ENCODE measurements around the gene SYDE2.
"Not testable (repeated sequence)": the region's sequence is repeated elsewhere in the genome, so short reads cannot be mapped to it uniquely, and the experiment has no call there.

Gene SYDE2

DNA sequence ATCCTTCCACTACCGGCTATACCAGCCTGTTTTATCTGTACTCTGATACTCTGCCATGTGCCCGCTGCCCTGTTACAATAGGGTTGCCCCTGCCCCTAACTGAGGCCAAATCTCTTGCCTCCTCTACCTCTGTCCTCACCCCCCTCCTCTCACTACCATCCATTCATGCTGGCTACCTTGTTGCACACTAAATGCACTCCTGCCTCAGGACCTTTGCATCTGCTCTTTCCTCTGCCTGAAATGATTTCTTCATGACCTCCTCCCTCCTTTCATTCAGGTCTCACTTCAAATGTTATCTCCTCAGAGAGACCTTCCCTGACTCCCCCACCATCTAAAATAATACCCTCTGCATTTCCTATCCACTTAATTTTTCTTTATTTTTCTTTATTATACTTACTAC lies 7.7 kb upstream of the SYDE2 start:
- DNase-seq: no peak

DNA sequence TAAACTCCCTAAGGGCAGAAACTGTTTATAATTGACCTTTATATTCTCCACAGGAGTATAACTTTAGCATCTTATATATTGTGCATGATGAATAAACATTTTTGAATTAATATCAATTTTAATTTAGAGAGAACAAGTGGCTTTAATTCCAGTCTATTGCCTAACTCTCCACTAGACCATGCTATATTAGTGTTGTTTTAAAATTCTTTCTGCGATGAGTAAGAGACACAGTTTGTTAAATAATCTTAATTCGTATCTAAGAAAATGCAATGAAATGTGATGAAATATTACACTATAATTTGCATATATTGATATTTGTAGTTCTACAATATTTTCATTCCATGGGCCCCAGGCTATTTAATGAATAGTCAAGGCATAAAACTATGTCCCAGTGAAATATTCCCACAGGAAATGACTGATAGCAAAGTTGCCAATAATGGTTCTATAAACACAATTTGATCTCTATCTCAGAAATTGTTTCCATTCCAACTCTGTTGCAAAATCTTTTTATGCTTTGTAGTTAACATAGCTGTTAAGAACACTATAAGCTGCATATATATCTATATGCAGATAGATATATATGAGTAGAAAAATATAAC lies 2.9 kb upstream of the SYDE2 start:
- no peak for DNase-seq

DNA sequence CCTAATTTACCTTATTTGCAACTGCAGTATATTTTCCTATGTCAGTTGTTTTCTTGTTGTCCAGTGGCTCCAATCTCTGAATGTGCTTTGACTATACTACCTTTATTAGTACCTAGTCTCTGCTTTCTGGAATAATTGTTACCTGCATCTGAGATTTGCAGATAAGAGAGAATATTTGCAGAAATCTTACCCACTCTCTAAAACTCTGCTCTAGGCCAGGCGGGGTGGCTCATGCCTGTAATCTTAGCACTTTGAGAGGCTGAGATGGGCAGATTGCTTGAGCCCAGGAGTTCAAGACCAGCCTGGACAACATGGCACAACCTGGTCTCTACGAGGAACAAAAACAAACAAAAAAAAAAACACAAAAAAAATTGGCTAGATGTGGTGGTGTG lies 2.0 kb upstream of the SYDE2 start:
- no peak for DNase-seq

DNA sequence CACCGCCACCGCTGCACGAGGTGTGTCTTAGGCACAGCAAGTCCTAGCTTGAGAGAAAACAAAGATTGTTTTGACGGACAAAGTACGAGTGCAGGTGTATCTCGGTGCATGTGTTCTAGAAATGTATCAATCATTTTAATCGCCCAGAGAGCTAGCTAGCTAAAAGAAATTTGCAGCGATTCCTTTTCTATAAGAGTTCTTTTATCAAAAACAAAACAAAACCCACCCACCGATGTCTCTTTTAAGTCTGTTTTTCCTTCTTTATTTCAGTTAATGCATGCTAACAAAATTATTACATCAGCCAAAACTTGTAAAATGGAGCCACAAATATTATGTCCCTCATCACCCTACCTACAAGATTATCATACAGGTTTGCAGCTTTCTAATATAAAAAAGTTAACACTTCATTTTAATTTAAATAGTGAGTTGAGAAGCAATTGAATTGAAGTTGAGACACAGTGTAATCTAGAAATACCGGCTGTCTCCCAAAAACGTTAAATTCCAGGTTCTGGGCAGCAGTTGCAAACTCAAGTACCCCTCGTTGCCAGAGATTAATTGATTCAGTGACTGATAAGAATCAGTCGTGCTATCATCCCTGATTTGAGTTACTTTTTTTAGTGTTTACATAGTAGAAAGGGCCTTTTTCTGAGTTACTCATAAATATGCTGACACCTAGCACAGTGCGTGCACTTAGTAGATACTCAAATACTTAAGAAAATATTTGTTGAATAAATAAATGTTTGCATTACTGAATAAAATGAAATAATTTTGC lies 1.5 kb upstream of the SYDE2 start:
- DNase-seq: no peak

DNA sequence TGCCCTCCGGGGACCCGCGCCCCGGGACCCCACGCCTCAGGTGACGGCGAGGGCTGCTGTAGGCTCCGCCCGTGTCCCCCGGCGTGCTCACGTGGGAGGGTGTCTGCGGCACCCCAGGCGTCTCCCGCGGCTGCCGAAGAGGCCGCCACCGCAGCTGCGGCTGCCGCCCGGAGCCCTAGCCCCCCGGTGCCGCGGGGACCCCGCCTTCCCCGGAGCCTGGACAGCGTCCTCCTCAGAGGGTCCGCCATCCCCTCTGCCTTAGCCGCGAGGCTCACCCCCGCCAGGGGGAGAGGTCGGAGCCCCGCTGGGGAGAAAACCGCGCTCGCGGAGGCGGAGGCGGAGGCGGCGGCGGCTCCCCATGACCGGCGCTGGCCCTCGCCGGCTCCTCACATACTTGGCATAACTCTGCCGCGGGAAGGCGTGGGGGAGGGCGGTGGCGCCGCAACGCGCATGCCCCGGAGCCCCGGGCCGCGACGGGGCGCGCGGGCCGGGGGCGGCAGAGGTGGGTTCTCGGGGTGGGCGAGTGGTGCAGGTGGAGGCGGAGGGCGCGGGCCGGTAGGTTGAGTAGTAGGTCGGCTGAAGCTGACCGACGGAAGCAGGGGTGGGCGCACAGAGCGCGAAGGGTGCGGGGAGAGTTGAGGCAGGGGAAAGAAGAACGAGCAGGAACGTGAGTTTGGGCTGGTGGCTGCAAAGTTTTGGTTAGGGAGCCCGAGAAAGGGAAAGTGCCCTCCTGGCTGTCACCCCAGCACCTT lies 700 bp upstream of the SYDE2 start:
- DNase-seq: no peak

DNA sequence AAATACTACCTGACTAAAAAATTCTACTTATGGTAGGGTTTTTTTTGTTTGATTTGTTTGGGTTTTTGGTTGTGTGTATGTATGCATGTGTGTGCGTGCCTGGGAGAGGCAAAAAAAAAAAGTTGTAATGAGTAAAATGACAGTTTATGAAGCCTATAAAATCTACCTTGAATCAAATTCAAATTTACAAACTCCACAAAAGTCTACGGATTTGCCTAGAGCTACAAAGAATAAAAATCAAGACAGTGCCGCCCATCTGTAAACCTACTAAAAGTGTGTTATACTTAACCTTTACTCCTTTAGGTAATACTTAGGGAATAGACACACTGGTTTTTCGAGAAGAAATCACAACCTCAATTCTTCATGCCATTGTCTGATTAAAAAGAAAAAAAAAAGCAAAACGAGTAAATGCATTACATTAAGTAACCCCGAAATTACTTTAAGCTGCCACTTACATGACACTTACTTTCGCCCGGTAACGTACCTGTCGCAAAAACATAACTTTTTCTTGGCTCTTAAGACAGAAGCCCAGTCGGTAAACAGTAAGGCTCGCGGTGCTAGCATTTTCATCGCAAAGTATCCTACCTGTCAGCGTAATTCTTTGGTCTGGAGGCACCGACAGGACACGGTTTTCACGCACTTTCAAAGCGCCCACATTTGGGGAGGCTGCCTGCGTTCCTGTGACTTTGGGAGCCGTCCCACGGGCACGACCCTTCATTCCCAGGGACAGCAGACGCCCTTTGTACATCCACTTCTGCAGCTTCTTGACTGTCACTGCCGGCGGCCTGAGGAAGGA lies 951 bp downstream of the SYDE2 start:
- no peak for DNase-seq

DNA sequence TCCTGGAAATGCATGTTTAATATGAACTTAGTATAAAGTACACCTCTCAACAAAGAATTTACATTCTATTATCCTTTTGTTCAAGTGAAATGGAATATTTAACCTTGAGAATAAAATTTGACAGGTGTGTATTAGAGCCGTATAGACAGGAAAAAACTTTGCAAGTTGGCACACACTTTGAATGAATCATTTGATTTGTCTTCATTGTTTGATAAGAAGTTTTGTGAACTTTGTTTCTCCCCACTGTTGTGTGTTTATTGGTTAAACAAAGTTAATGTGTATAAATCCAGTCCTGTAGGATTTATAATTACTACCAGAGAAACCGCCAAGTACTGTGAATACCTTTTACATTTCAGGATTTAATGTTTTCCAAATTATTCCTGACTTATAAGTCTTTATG lies 2.0 kb downstream of the SYDE2 start:
- DNase-seq: no peak

DNA sequence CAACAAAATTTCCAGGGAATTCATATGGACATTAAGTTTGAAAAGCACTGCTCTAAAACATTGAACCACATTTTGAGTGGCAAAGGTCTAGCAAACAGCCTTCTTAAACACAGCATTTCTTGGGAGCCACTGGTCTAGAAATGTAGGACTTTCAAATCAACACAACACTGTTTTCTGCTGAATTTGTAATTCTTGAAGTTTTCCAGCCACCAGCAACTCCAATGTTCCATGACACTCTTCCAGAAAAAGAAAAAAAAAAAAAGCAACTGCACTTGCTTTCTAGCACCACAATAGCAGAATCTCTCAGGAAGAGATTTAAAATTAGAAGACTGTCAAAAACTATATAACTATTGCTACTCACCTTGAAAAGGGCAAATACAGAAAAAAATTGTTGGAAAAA lies 4.5 kb downstream of the SYDE2 start:
- no peak for DNase-seq

DNA sequence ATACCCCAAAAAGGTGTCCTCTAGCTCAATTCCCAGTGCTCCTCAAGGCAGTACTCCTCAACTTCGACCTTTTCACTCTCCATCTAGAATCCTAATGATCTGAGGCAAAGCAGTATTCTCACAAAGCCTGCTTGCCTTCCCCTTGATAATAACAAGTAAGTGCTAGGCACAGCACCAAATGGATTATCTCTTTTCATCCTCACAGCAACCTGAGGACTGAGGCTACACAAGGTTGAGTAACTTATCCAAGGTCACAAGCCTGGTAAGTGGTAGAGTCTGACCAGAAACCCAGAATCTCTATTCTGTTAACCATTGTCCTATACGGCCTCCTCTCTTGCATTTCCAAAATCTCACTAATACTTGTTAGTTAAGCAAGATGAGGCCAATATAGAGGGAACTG lies 5.1 kb downstream of the SYDE2 start:
- DNase-seq: no peak

DNA sequence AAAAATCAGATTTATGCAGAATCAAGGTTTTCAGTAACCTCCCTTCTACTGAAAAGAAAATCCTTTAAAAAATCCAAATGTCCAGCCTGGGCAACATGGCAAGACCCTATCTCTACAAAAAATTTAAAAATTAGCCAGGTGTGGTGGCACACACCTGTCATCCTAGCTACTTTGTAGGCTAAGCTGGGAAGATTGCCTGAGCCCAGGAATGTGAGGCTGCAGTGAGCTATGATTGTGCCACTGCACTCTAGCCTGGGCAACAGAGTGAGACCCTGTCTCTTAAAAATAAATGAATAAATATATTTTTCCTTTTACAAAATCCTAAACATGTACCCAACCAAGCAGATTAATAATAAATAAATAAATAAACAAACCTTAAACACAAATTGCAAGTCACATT lies 8.7 kb downstream of the SYDE2 start:
- DNase-seq: not testable (repeated sequence)

DNA sequence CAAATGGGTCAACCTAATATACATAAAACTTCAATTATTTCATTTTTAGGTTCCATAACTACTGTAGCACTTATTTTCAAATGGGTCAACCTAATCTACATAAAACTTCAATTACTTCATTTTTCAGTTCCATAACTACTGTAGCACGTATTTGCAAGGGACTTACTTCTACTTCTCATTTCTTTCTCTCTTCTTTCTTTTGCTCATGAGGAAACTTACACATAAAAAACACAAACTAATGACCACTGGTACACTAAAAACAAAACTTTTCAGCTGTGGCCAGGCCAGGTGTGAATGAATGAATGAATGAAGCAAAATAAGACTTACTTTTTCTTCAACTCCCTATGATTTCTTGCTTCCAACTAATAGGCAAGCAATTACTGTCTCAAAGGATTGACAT lies 11.7 kb downstream of the SYDE2 start:
- no peak for DNase-seq

DNA sequence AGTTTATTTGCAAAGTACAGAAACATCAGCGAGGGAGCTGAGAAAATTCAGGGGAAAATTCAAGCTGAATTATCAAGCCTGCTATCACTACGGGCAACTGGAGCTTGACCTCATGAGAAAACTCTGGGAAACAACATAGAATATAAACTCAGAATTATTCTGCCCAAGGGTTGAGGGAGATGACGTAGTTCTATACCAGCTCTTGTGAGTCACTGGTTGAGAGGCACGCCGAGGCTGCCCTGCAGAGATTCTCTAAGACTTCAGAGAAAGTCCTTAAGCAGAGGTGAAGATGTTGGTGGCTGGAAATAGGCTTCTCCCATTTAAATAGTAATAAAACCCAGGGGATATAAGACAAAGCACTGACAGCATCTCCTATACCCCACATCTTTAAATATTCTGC lies 12.3 kb downstream of the SYDE2 start:
- no peak for DNase-seq

DNA sequence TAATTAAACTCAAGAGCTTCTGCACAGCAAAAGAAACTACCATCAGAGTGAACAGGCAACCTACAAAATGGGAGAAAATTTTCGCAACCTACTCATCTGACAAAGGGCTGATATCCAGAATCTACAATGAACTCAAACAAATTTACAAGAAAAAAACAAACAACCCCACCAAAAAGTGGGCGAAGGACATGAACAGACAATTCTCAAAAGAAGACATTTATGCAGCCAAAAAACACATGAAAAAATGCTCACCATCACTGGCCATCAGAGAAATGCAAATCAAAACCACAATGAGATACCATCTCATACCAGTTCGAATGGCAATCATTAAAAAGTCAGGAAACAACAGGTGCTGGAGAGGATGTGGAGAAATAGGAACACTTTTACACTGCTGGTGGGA lies 13.8 kb downstream of the SYDE2 start:
- DNase-seq: not testable (repeated sequence)

DNA sequence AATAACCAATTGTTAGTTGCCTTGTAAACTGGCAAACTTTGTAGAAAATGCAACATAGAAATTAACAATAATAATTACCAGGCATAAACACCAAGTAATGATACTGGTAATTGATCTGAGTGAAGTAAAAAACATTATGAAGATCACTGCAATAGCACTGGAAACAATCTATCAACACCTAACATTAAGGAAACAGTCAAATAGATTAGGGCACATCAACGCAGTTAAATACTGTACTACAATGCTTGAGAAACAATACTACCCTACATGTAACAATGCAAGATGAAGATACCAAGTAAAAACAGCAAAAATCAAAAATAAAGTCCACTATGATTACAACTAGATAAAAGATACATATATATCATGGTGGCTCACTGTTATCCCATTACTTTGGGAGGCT lies 16.6 kb downstream of the SYDE2 start:
- DNase-seq: no peak

DNA sequence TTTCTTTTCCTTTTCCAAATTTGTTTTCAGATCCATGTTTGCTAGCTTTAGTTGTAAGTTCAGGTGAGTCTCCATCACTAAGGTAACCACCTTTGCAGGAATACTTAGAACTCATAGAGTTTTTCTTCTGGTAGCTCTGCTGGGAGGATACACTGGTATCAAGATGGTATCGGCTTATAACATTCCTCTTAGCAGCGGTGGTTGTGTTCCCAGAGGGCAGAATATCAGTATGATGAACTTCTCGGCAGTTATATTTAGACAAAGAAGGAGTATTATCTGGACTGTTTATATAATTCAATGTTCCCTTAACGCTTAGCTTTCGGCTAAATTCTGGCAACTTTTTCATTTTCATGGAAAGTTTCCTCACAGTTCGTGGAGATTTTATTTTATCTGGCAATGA lies 18.1 kb downstream of the SYDE2 start:
- DNase-seq: no peak

DNA sequence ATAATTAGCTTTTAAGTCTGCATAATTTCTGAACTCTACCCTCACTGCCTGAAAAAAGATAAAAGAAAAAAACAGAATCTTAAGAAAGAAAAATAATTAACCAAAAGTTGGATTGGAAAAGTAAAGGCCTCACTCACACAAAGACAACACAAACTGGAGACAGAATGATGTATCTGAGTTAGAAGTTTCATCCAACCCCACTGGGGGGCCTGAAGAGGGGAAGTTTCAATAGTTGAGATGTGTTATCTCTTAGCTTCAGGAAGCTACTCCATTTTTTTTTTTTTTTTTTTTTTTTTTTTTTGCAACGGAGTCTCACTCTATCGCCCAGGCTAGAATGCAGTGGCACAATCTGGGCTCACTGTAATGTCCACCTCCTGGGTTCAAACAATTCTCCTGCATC lies 19.9 kb downstream of the SYDE2 start:
- no peak for DNase-seq

DNA sequence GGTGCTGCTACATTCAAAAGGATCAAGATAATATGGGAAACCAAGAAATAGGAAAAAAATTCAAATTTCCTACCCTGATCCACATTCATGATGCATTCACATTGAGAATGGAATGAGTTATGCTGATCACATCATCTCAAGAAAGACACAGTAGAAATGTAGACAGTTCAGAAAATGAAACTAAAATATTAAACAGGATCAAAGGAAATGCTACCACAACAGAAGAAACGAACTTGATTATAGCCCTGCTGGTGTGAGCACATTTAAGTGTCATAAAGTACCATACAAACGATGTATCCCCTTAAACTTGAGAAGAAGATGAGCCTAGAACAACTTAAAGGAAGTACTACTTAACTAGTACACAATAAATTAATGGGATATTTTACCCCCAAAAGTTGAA lies 21.3 kb downstream of the SYDE2 start:
- no peak for DNase-seq

DNA sequence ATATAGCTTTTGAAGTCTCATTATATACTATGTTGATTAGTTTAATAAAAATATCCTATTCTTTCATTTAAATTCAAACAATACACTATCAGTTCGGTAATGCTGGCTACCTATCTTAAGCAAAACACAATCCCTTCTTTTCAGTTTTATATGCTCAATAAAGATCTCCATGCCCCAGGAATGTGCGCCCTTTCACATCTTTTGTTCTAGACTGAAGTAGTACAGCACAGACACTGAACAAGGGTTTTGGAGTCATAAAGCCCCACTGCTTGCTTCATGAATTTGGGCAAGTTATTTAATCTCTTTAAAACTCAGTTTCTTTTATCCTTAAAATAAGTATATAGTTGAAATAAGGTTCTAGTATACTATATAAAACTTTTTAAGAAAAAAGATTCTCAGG lies 22.4 kb downstream of the SYDE2 start:
- no peak for DNase-seq

DNA sequence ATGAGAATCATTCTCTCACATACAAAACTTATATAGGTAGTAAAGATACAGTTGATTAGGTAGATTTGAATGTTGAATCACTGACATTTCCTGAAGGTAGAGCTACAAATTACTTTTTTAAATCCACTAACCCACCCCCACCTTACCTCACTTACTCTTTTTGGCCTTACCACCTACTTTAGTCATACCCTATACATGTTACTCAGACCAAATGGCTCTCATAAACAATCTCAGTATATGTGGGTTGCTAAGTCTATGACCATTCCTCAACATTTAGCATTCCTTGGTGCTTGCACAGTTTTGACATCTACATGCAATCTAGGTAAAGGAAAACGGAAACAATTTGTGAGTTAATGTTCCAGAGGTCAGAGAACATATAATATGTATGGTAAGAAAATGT lies 26.3 kb downstream of the SYDE2 start:
- DNase-seq: no peak

DNA sequence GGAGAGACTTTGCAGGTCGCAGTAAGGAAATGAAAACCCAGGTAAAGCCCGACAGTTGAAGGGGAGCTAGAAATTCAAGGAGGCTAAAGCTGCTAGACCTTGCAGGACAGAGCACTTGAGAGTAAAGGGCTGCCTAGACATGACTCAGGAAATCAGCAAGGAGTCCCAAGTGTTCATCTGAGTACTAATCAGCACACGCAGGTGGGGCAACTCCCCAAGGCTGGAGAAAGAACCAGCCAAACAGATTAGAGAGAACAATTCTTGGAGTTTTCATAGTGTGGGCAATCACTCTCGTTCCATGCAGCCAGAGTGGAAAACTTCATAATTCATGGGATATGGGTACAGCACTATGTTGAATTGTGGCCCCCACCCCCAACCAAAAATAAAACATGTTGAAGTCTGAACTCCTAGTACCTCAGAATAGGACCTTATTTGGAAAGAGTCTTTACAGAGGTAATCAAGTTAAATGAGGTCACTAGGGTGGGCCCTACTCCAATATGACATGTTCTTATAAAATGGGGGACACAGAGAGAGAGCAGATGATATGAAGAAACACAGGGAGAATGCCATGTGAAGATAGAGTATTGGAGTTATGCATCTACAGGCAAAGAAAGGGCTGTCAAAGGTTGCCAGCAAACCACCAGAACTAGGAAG lies 28.0 kb downstream of the SYDE2 start:
- DNase-seq: no peak

DNA sequence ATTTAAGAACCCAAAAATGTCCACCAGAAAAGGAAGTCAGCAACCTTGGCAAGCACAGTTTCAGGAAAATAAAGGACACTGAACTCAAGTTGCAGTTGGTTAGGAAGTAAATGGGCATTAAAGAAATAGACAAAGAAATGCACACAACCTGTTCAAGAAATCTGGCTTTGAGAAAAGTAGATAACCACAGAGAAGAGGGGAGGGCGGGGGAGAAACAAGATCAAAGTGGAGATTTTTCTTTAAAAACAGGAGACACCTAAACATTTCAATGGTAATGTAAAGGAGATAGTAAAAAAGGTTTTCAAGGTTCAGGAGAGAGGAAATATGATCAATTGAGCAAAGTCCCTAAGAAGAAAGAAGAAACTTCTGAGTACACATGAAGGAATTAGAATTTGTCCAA lies 29.1 kb downstream of the SYDE2 start:
- DNase-seq: no peak

DNA sequence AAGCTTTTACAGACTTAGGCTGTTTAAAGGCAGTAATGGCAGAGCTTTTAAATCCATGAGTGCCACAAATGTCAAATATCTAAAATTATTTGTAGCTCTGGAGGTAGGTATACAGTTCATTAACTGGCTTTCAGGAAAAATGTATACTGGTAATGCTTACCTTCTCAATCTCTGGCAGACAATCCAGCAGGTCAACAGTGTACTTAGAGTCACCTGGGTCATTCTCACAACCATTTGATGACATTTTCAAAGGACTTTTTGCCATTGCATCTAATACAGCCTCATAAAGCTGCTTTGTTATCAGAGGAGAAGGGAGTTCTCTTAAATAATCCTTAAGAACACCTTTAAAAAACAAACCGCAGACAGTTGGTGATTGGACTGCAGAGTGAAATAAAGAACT lies 31.9 kb downstream of the SYDE2 start:
- DNase-seq: no peak

DNA sequence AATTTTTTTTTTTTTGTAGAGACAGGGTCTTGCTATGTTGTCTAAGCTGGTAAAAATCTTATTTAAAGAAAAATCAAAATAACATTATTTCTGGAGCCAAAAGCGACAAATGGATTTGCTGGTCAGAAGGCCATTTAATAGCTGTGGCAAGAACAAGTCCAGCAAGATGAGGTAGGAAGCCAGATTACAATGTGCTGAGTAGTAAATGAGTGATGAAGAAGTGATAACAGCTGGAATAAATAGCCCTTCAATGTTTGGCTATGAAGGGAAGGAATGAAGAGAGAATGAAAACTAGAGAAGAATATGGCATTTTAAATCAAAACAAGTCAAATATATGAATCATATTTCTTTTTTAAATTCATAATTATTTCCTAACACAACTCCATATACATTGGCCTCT lies 34.5 kb downstream of the SYDE2 start:
- no peak for DNase-seq

Data from NCI-H1417 treated with DMSO at 0.1 percent for 48 hours (cell line).